ENCODE data around the gene SENP6.
"Not testable (repeated sequence)": the region's sequence is repeated elsewhere in the genome, so short reads cannot be mapped to it uniquely, and the experiment has no call there.

SENP6 gene

GRCh38 chr6:75608956-75609533 is 7.4 kb downstream of the SENP6 start:
- DNase-seq, result no peak

DNA sequence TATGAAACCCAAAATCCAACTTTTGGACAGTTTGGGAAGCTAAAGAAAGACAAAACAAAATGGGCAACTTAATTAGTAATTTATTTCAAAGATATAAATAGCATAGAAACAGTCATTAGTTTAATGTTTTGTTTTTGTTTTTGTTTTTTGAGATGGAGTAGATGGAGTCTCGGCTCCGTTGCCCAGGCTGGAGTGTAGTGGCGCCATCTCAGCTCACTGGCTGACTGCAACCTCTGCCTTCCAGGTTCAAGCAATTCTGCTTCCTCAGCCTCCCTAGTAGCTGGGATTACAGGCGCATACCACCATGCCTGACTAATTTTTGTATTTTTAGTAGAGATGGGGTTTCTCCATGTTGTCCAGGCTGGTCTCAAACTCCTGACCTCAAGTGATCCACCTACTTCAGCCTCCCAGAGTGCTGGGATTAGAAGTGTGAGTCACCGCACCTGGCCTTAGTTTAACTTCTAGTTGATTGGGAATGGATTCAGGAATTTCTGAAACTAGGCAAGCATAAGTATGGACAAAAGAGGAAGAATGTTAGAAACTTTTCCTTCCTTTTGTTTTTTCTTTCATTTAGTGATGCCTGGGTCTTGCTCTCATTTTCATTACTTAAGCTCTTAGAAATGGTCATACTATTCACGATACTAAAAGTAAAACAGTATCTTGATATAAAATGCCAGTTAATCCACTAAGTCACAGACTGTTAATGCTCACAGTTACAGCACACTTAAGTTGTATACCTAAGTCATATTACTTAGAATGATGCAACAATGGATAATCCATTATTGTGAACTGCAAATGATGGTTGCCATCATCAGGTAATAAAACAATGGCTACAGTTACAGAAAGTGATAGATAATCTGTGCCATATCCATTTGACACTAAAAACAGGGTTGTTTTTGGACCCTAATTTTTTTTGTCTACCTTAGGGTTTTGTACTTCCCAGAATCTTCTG is 8.2 kb downstream of the SENP6 start:
- DNase-seq, result no peak

- DNase-seq, result no peak
These were observed 9.5 kb downstream of the SENP6 start for GRCh38 chr6:75611011-75611701.

DNA sequence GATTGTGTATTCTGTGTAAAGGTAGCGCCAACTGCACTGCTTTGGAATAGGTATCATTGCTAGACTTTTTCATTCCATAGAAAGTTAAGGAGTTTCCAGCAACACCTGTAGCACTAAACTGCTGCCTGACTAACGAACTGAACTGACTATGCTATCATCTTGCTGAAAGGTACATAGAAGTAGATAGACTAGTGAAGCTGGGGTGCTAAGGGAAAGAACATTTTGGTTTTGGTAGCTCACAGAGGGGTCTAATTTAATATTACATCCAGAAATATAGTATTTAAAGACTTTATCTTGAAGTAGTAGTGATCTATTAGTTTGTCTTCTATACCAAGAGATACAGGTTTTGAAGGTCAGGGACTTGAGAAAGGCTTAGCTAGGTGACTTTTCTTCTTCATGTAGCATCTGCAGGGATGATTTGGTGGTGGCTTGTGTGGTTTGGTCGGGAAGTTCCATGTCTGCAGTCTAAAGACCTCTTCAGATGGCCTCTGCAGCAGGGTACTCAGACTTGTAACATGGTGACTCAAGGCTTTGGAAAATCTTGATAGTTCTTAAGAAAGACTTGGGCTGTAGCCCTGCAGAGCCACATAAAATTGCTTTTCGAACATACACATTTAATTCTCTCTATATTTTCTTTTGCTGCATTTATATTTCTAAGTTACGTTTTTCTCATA is 10.2 kb downstream of the SENP6 start:
- no peak for DNase-seq

DNA sequence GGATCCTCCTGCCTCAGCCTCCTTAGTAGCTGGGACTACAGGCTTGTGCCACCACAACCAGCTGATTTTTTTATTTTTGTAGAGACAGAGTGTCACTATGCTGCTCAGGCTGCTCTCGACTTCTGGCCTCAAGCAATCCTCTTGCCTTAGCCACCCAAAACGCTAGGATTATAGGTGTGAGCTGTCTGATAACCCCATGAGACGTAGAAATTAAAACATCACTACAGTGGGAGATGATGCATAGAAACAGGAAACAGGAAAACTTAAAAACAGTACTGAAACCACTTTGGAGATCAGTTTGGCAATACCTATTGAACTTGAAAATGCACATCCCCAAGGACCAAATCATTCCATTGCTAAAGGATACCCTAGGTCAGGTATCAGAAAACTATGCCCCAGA is 10.8 kb downstream of the SENP6 start:
- no peak for DNase-seq

- DNase-seq, result peak; percentile 26
These were observed 11.4 kb downstream of the SENP6 start for GRCh38 chr6:75613056-75613501.

- DNase-seq, result no peak
These were observed 16.8 kb downstream of the SENP6 start for GRCh38 chr6:75618437-75618836.

DNA sequence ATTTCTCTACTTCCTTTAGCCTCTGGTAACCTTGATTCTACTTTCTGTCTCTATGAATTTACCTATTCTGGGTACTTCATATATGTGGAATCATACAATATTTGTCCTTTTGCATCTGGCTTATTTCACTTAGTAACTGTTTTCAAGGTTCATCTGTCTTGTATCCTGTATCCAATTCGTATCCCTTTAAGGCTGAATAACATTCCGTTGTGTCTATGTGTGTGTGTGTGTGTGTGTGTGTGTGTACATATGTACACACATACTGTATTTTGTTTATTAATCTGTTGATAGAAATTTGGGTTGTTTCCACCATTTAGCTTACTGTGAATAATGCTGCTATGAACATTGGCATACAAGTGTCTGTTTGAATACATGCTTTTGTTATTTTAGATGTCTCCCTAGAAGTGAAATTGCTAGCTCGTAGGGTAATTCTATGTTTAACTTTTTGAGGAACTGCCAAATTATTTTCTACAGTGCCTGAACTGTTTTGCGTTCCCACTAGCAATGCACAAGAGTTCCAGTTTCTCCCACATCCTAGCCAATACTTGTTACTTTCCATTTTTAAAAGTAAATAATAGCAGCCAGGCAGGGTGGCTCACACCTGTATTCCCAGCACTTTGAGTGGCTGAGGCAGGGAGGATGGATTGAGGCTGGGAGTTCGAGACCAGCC is 17.7 kb downstream of the SENP6 start:
- DNase-seq, result no peak

DNA sequence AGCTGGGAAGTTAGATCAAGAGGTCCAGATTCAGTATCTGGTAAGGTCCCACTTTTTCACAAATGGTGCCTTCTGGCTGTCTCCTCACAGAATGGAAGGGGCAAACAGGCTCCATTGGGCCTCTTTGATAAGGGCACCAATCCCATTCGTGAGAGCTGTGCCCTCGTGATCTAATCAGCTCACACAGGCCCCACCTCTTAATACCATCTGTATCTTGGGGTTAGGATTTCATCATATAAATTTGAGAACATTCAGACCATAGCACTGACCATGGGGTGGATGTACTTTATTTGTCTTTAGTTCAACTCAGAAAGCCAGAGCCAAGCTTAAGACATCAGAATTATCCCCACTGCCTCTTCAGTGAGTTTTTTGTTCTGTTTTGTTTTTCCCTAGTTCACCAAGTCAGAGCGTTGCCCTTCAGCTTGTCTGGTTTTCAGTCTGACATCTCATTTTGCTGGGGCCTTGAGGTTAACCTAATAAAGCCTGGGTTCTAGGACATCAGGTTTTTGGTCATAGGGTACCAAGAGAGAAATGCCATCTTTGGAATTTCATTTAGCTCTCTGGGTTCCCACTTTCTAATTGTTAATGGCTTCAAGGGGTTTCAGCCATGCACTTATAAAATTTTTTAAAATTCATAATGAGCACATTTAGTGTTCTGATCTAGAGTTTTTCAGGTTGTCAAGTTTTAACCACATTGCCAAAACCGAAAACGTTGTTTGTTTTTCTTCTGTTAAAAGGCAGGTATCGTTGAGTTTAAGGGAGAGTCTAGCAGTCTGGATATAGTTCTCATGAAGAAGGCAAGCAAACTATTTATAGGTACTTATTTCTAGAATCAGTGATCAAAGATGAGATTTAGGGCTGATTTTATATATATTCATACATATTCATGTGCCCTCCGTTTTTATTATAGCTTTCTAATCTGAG is 19.0 kb downstream of the SENP6 start:
- DNase-seq, result no peak

DNA sequence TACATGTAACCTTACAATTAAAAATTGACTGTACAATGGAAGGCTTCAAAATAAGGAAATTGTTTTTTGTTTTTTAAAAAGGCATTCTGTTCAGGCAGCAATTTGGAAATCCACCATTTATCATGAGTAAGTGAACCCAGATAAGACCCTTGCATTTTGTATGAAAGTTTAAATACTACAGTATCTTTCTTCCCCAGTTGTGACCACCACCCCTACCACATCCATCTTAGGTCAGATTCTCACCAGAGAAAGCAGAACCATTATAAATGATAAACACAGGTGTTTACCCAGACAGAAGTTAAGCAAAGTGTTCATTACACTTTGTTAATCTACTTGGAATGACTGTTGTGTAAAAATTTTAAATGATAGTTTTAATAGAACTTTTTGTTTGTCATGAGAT is 20.2 kb downstream of the SENP6 start:
- DNase-seq, result no peak

GRCh38 chr6:75623491-75623890 is 21.8 kb downstream of the SENP6 start:
- no peak for DNase-seq

GRCh38 chr6:75624335-75624734 is 22.7 kb downstream of the SENP6 start:
- DNase-seq, result no peak

GRCh38 chr6:75624988-75625387 is 23.3 kb downstream of the SENP6 start:
- no peak for DNase-seq

- DNase-seq, result no peak
These were observed 24.9 kb downstream of the SENP6 start for GRCh38 chr6:75626561-75626960.

GRCh38 chr6:75627708-75628107 is 26.0 kb downstream of the SENP6 start:
- not testable (repeated sequence) for DNase-seq

GRCh38 chr6:75631859-75632635 is 30.4 kb downstream of the SENP6 start:
- no peak for DNase-seq

- no peak for DNase-seq
These were observed 31.4 kb downstream of the SENP6 start for GRCh38 chr6:75633045-75633444.

GRCh38 chr6:75642311-75642710 is 40.6 kb downstream of the SENP6 start:
- DNase-seq, result no peak

DNA sequence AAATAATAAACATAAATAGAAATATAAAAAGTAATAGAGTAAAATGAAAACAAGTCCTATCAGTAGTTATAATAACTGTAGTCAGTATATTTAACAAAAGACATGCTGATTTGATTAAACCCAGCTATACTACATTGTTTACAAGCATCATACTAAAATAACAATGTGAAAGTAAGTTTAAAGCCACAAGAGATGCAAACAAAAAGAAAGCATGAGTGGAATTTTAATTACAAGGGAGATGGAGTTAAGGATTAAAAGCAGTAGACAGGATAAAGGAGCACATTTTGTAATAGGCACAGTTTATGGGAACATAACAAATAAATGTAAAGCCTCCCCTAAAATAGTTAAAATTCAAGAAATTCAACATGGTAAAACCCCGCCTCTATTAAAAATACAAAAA is 41.5 kb downstream of the SENP6 start:
- DNase-seq, result no peak

- no peak for DNase-seq
These were observed 54.8 kb downstream of the SENP6 start for GRCh38 chr6:75656479-75656878.

- no peak for DNase-seq
These were observed 55.6 kb downstream of the SENP6 start for GRCh38 chr6:75657327-75657726.
